AG04449 (cell line): ENCODE data around the gene NIPA2.

ENCODE experiments used
- CTCF ChIA-PET: fragments of 350-600 bp; formaldehyde crosslinking; extraction: SDS; loops from one replicate; lab custom pipeline; 2021; ENCODE audit warnings: antibody characterized with exemption; lab: Yijun Ruan, JAX
- POLR2A ChIA-PET: fragments of 400-600, 350-600 bp; formaldehyde crosslinking; extraction: SDS; loops from one replicate; lab custom pipeline; 2020; ENCODE audit warnings: antibody characterized with exemption, inconsistent platforms; lab: Yijun Ruan, JAX
- DNase-seq: peaks from one replicate; pipeline ENCODE4 v3.0.0-alpha.2; 2010; ENCODE audit warnings: low read depth, low spot score
- H3K4me3 ChIP-seq: 2 replicates; pipeline ENCODE4 v1.5.1; 2011; ENCODE audit warnings: low read depth, mild to moderate bottlenecking, control low read depth, low read length
- TF ChIP-seq, protein P1 (sequence below): IDR thresholded peaks from one replicate; pipeline ENCODE4 v1.5.1; 2011; ENCODE audit warnings: mild to moderate bottlenecking, moderate library complexity, low read length, control low read depth, inconsistent platforms; ENCODE audit not compliant: insufficient read depth; ENCODE audit errors: missing control alignments

Gene NIPA2

GRCh38 chr15:22869856-22870255 lies 31.4 kb downstream of the NIPA2 start:
- no peak for DNase-seq
- CTCF ChIA-PET = interaction anchor here (0.6 to 1.7 kb wide), 3 partner anchors 13 to 125 kb away, joined by 3 to 4 read pairs (median 3); no protein-coding TSS in a partner anchor
- POLR2A ChIA-PET = no interaction called here
- TF ChIP-seq, protein P1, sequence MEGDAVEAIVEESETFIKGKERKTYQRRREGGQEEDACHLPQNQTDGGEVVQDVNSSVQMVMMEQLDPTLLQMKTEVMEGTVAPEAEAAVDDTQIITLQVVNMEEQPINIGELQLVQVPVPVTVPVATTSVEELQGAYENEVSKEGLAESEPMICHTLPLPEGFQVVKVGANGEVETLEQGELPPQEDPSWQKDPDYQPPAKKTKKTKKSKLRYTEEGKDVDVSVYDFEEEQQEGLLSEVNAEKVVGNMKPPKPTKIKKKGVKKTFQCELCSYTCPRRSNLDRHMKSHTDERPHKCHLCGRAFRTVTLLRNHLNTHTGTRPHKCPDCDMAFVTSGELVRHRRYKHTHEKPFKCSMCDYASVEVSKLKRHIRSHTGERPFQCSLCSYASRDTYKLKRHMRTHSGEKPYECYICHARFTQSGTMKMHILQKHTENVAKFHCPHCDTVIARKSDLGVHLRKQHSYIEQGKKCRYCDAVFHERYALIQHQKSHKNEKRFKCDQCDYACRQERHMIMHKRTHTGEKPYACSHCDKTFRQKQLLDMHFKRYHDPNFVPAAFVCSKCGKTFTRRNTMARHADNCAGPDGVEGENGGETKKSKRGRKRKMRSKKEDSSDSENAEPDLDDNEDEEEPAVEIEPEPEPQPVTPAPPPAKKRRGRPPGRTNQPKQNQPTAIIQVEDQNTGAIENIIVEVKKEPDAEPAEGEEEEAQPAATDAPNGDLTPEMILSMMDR = no peak
- H3K4me3 ChIP-seq = no peak overlapping the region

GRCh38 chr15:22870865-22871264 lies 32.4 kb downstream of the NIPA2 start:
- POLR2A ChIA-PET = no interaction called here
- CTCF ChIA-PET = interaction anchor here (1.7 kb wide), 1 partner anchor 18 kb away, joined by 4 read pairs; no protein-coding TSS in a partner anchor

DNA sequence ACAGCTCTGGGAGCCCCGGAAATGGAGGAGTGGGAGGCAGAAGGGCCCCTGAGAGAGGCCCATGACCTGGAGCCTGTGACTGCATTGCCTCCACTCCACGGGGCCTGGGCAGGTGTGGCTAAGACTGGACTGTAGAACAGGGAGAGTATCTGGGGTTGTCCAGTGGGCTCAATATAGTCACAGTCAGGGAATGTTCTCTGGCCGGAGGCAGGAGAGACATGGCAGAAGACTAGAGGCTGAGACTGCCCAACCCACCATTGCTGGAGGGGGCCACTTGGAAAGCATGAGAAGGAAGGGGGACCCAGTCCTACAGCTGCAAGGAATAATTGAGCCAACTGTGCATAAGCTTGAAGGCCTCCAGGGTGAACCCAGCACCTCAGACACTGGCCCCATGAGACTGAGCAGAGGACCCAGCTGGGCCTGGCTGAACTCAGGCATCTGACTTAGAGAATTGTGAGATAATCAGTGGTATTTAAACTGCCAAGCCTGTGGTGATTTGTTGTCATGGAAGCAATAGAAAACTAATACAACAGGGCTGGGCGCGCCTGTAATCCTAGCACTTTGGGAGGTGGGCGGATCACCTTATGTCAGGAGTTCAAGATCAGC lies 33.1 kb downstream of the NIPA2 start:
- ChIA-PET CTCF (no interaction called here), POLR2A (no interaction called here)
- TF ChIP-seq, protein P1 = no peak
- no peak overlapping the region for H3K4me3 ChIP-seq
- DNase-seq = no peak

More at GRCh38 chr15:22870865-22871264, 32.4 kb downstream of the NIPA2 start:
- TF ChIP-seq, protein P1 = no peak
- no peak for DNase-seq
- H3K4me3 ChIP-seq = no peak overlapping the region

- TF ChIP-seq, protein P1 = no peak
- ChIA-PET POLR2A (interaction anchor here (1.1 to 1.2 kb wide), 2 partner anchors 9 to 14 kb away, joined by 4 to 6 read pairs; no protein-coding TSS in a partner anchor), CTCF (interaction anchor here (1.8 kb wide), 1 partner anchor 11 kb away, joined by 7 read pairs; no protein-coding TSS in a partner anchor)
- DNase-seq = peak; percentile 66
- H3K4me3 ChIP-seq = no peak overlapping the region
Observed at GRCh38 chr15:22872936-22873701, 34.7 kb downstream of the NIPA2 start.

DNA sequence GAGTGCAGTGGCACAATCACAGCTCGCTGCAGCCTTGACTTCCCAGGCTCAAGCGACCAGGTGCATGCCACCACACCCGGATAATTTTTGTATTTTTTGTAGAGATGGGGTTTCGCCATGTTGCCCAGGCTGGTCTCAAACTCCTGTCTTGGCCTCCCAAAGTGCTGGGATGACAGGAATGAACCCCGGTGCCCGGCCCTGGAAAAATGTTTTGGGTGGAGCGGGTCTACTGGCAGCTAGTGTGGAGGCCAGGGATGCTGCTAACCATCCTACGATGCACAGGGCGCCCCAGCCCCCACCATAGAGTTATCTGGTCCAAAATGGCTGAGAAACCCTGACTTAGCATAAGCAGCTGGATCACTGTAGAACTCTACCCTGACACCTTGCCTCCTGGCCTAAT lies 35.4 kb downstream of the NIPA2 start:
- no peak for DNase-seq
- TF ChIP-seq, protein P1 = no peak
- CTCF ChIA-PET = interaction anchor here (1.8 kb wide), 1 partner anchor 11 kb away, joined by 7 read pairs; no protein-coding TSS in a partner anchor
- POLR2A ChIA-PET = interaction anchor here (1.1 to 1.2 kb wide), 2 partner anchors 8 to 14 kb away, joined by 4 to 6 read pairs; no protein-coding TSS in a partner anchor
- H3K4me3 ChIP-seq = no peak overlapping the region

GRCh38 chr15:22874256-22874655 lies 35.8 kb downstream of the NIPA2 start:
- ChIA-PET CTCF (interaction anchor here (1.8 kb wide), 1 partner anchor 10 kb away, joined by 7 read pairs; no protein-coding TSS in a partner anchor), POLR2A (no interaction called here)
- no peak for DNase-seq
- TF ChIP-seq, protein P1 = no peak
- no peak overlapping the region for H3K4me3 ChIP-seq
